Thoracic aorta (tissue), 2 donors: ENCODE measurements around the gene GGA2. TPM values are rescaled to one million over a fixed set of nuclear protein-coding genes. Genes with fewer than 3 reads are reported as not detected.
"Not testable (repeated sequence)": the region's sequence is repeated elsewhere in the genome, so short reads cannot be mapped to it uniquely, and the experiment has no call there.

ENCODE experiments used
- ATAC-seq: fragments of 150-250 bp; one replicate; pipeline ENCODE4 v1.8.0; 2017; ENCODE audit warnings: low read depth; ENCODE audit not compliant: insufficient number of reproducible peaks, low FRiP score
- DNase-seq: peaks from one replicate; pipeline ENCODE4 v3.0.0-alpha.2; 2020; ENCODE audit warnings: low spot score
- H3K27ac ChIP-seq, 2 donors: fragments of 200-600 bp; sonication (generic); 1 replicate in 1 of 2; 2 replicates in 1 of 2; pipeline ENCODE4 v1.5.1; 2016; ENCODE audit warnings: mild to moderate bottlenecking in 2 of 2, moderate library complexity in 2 of 2
- H3K27me3 ChIP-seq: fragments of 200-600 bp; sonication (generic); replicated peaks from 2 replicates; pipeline ENCODE4 v1.6.0; 2016; ENCODE audit warnings: mild to moderate bottlenecking; ENCODE audit not compliant: insufficient read depth
- H3K36me3 ChIP-seq: fragments of 200-600 bp; sonication (generic); one replicate; pipeline ENCODE4 v1.5.1; 2016
- H3K4me1 ChIP-seq, 2 donors: fragments of 200-600 bp; sonication (generic); 1 replicate in 1 of 2; 2 replicates in 1 of 2; pipeline versions ENCODE4 v1.5.1 to v1.6.0; 2016; ENCODE audit warnings: low read depth in 2 of 2, mild to moderate bottlenecking in 1 of 2; ENCODE audit not compliant: control insufficient read depth in 1 of 2
- H3K4me3 ChIP-seq: fragments of 200-600 bp; sonication (generic); 2 replicates; pipeline ENCODE4 v1.5.1; 2016; ENCODE audit warnings: mild to moderate bottlenecking
- H3K9me3 ChIP-seq: fragments of 200-600 bp; sonication (generic); 2 replicates; pipeline ENCODE4 v1.5.1; 2016
- total RNA-seq, 2 donors: library from RNA; depleted of rRNA; stranded (reverse); fragments of >200 nt; gene quantifications; one replicate each; pipeline versions ENCODE4 v1.1.0 to v1.2.3, GENCODE V29; 2016
- TF ChIP-seq, protein P1 (sequence below): fragments of 200-600 bp; sonication (generic); IDR thresholded peaks from one replicate; pipeline ENCODE4 v1.5.1; 2019; ENCODE audit warnings: antibody characterized with exemption

The GGA2 gene
- total RNA-seq, 2 donors from 2014 or later: 61.7 to 61.9 TPM

DNA sequence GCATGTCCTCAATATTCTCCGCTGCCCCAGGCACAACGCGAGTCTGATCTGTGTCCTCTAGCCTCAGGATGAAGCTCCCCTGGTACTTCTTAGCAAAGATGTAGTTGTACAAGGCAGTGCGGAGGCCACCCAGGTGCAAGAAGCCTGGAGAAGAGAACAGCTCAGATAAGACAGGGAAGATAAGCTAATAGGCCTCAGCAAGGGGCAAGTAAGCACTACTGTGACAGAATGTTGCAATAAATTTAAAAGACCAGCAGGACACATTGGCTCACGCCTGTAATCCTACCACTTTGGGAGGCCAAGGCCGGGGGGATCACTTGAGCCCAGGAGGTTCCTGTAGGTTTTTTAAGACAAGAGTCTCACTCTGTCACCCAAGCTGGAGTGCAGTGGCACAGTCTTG, 41.9 kb upstream of the GGA2 start:
- Histone ChIP-seq H3K36me3 (peaks cover 22% of the 10 kb centered on the region), H3K27me3 (no peaks in the 10 kb centered on the region), H3K4me3 (no peak overlapping the region), H3K4me1 (peaks cover 0 to 5% of the 10 kb centered on the region in 2 donors), H3K27ac (no peak overlapping the region), H3K9me3 (no peaks in the 10 kb centered on the region)
- ATAC-seq (no peak), DNase-seq (no peak)
- TF ChIP-seq, protein P1, sequence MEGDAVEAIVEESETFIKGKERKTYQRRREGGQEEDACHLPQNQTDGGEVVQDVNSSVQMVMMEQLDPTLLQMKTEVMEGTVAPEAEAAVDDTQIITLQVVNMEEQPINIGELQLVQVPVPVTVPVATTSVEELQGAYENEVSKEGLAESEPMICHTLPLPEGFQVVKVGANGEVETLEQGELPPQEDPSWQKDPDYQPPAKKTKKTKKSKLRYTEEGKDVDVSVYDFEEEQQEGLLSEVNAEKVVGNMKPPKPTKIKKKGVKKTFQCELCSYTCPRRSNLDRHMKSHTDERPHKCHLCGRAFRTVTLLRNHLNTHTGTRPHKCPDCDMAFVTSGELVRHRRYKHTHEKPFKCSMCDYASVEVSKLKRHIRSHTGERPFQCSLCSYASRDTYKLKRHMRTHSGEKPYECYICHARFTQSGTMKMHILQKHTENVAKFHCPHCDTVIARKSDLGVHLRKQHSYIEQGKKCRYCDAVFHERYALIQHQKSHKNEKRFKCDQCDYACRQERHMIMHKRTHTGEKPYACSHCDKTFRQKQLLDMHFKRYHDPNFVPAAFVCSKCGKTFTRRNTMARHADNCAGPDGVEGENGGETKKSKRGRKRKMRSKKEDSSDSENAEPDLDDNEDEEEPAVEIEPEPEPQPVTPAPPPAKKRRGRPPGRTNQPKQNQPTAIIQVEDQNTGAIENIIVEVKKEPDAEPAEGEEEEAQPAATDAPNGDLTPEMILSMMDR: no peak

DNA sequence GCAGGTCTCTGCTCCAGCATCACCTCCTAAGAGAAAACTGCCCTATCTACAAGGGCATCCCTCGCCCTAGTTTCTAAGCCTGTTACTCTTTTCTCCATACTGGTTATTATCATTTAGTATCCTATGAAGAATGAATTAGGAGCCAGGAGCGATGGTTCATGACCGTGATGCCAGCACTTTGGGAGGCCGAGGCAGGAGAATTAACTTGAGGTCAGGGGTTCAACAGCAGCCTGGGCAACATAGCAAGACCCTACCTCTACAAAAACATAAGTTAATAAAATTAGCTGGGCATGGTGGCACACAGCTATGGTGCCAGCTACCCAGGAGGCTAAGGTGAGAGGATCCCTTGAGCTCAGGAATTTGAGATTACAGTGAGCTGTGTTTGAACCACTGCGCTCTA, 39.6 kb upstream of the GGA2 start:
- no peaks in the 10 kb centered on the region for H3K27me3 ChIP-seq
- DNase-seq: no peak
- no peaks in the 10 kb centered on the region for H3K4me1 ChIP-seq
- H3K36me3 ChIP-seq: peaks cover 27% of the 10 kb centered on the region
- no peak for ATAC-seq
- H3K9me3 ChIP-seq: no peaks in the 10 kb centered on the region
- H3K4me3 ChIP-seq: no peak overlapping the region
- no peak overlapping the region for H3K27ac ChIP-seq
- TF ChIP-seq, protein P1: no peak

DNA sequence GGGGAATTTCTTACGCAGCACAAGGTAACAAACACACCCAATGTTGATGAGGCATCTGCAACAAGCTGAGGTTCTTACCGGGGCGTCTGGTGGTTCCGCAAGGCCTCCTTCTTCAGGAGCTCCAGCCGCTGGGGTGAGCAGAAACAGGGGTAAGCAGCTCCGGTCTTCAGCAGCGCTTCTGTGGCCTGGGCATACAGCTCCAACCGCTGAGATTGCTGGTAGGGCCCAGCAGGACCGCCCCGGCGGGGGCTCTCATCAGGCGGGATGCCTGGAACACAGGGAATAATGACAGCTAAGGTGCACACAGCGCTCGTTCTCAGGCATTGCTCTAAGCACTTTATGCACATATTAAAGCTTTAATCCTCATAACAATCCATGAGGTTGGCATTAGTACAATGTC, 34.1 kb upstream of the GGA2 start:
- TF ChIP-seq, protein P1: no peak
- no peak overlapping the region for H3K4me3 ChIP-seq
- H3K27me3 ChIP-seq: no peaks in the 10 kb centered on the region
- ATAC-seq (no peak), DNase-seq (no peak)
- H3K27ac ChIP-seq: no peak overlapping the region
- no peaks in the 10 kb centered on the region for H3K9me3 ChIP-seq
- H3K4me1 ChIP-seq: no peaks in the 10 kb centered on the region
- peaks cover 16% of the 10 kb centered on the region for H3K36me3 ChIP-seq

DNA sequence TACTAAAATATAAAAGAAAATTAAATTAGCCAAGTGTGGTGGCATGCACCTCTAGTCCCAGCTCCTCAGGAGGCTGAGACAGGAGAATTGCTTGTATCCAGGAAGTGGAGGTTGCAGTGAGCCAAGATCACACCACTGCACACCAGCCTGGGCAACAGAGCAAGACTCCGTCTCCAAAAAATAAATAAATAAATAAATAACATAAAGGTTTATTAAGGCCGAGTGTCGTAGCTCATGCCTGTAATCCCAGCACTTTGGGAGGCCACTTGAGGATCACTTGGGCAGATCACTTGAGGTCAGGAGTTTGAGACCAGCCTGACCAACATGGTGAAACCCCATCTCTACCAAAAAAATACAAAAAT, 30.5 kb upstream of the GGA2 start:
- H3K4me1 ChIP-seq, H3K36me3 ChIP-seq, H3K27me3 ChIP-seq, H3K27ac ChIP-seq, H3K9me3 ChIP-seq, DNase-seq, ATAC-seq, H3K4me3 ChIP-seq: not testable (repeated sequence)

DNA sequence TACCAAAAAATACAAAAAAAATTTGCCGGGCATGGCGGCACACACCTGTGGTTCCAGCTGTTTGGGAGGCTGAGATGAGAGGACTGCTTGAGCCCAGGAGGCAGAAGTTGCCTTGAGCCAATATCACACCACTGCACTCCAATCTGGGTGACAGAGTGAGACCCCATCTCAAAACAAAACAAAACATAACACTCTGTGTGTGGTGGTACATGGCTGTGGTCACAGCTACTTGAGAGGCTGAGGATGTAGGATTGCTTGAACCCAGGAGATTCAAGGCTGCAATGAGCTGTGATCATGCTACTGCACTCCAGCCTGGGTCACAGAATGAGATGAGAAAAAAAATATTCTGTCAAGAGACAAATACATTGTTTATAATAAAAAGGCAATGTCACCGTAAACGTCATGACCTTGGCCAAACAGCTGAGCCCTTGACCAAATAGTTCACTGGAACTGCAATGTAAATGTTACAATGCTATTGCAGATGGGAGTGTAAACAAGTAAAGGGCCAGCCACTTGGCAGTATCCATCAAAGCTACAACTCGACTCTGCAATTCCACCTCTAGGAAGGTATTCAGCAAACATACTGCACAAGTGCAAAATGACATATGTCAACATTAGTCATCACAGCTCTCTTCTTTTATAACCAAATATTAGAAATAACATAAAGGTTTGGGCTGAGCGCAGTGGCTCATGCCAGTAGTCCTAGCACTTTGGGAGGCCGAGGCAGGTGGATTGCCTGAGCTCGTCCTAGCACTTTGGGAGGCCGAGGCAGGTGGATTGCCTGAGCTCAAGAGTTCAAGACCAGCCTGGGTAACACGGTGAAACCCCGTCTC, 29.9 kb upstream of the GGA2 start:
- Histone ChIP-seq H3K4me3 (no peak overlapping the region), H3K27me3 (no peaks in the 10 kb centered on the region), H3K9me3 (no peaks in the 10 kb centered on the region), H3K27ac (no peak overlapping the region), H3K36me3 (peaks cover 8% of the 10 kb centered on the region), H3K4me1 (no peaks in the 10 kb centered on the region)
- ATAC-seq (no peak), DNase-seq (no peak)
- TF ChIP-seq, protein P1: no peak

DNA sequence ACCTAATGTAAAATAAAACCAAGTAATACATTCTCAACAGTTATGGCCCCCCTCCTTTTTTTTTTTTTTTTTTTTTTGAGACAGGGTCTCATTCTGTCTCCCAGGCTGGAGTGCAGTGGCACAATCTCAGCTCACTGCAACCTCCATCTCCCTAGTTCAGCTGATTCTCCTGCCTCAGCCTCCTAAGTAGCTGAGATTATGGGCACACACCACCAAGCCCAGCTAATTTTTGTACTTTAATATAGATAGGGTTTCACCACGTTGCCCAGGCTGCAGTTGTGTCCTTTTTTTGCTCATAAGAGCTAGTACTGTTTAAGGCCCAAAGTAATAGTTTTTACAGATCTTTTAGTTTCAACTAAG, 28.6 kb upstream of the GGA2 start:
- H3K4me3 ChIP-seq: no peak overlapping the region
- H3K4me1 ChIP-seq: no peaks in the 10 kb centered on the region
- no peaks in the 10 kb centered on the region for H3K9me3 ChIP-seq
- DNase-seq (no peak), ATAC-seq (no peak)
- peak overlapping the region in 1 of 2 donors; percentile 27 for H3K27ac ChIP-seq
- H3K36me3 ChIP-seq: peaks cover 12% of the 10 kb centered on the region
- no peaks in the 10 kb centered on the region for H3K27me3 ChIP-seq
- TF ChIP-seq, protein P1: no peak
